ENCODE data around the gene GTPBP6.

GTPBP6 gene, protein sequence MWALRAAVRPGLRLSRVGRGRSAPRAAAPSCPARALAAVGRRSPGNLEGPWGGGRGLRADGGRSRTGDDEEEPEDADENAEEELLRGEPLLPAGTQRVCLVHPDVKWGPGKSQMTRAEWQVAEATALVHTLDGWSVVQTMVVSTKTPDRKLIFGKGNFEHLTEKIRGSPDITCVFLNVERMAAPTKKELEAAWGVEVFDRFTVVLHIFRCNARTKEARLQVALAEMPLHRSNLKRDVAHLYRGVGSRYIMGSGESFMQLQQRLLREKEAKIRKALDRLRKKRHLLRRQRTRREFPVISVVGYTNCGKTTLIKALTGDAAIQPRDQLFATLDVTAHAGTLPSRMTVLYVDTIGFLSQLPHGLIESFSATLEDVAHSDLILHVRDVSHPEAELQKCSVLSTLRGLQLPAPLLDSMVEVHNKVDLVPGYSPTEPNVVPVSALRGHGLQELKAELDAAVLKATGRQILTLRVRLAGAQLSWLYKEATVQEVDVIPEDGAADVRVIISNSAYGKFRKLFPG

DNA sequence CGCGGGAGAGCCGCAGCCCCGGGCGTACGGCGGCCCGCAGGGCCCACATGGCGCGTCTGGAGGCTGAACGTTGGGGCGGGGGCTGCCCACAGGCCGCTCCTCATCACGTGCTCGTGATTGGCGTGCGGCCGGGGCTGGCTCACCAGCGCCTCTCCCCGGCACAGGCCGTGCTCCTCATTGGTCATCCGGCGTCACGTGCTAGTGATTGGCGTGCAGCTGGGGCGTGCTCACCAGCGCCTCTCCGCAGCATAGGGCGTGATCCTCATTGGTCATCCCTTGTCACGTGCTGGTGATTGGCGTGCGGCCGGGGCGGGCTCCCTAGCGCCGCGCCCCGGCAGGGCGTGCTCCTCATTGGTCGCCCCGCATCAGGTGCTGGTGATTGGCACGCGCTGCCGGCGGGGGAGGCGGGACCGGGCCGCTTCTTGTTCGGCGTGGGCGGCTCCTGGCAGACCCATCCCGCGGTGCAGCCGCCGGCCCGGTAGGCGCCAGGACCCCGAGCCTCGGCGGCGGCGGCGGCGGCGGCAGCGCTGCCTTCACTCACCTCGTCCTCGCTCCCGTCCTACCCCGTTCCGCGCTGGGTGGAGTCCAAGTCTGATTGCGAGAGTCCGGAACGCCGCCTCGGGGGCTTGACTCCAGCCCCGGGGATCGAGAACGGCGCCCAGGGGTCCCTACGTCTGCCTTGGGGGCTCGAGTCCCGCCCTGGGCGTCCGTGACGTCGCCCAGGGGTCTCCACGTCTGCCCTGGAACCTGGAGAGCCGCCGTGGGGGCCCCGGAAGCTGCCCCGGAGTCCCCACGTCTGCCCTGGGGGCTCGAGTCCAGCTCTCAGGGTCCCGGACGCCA, at the start of gene GTPBP6:
Gene GTPBP6 (minus strand): TSS at position 58 of the 840 bp plus-strand sequence. CDS start 9 bp downstream, at position 49.
- DNase-seq: no peak

DNA sequence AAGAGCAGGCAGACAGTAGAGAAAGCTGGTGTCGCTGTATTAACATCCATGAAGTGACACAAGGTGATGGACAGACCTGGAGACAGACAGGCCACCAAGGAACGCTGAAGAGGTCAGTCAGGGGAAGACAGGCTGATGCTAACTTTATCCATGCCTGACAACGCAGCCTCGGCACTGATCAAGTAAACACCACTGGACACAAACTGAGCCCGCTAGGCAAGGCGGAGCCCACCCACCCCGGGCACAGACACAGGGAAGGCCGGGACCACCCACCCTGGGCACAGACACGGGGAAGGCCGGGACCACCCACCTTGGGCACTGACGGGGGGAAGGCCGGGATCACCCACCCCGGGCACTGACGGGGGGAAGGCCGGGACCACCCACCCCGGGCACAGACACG, 49.3 kb upstream of the GTPBP6 start:
- no peak for DNase-seq

DNA sequence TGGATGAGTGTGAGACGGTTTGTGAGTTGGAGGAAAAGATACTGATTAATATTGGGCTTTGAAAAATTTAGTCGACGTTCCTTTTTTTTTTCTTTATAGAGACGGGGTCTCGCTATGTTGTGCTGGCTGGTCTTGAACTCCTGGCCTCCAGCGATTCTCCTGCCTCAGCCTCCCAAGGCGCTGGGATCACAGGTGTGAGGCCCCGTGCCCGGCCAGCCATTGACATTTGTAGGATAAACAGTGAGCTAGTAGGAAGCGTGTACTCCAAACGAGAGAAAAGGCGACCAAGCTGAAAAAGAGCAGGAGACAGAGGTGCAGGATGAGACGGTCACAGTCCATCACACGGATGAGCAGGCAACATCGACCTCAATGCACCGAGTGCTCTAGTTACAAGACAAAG, 48.8 kb upstream of the GTPBP6 start:
- DNase-seq: no peak

DNA sequence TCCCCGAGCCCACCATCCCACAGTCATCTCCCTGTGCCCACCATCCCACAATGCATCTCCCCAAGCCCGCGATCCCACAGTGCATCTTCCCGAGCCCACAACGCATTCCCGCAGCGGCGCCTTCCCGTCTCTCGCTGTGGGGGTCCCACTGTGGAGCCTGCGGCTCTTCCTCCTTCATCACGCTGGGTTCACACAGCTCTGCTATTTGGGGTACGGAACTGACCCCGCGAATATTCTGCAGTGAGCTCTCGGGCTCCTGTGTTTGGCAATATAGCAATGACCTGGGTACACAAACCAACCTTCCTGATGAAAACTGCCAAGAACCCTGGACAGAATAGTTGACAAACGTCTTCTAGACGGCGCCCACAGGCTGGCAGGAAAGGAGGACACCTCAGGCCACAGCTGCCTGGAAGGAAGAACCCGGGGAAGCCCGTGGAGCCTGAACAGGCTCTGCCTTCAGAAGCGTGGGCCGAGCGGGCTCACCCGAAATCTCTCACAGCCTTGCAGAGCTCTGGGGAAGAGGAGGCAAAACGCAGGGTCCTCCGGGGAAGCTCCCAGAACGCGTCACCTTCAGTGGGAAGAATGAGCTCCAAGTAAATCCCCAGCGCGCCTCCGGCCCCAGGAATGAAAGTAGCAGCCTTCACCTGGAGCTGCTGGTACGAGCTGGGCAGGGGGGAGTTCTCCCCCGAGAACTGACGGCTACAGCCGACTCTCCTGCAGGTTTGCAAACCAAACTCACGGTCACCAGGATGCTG, 45.2 kb upstream of the GTPBP6 start:
- no peak for DNase-seq

DNA sequence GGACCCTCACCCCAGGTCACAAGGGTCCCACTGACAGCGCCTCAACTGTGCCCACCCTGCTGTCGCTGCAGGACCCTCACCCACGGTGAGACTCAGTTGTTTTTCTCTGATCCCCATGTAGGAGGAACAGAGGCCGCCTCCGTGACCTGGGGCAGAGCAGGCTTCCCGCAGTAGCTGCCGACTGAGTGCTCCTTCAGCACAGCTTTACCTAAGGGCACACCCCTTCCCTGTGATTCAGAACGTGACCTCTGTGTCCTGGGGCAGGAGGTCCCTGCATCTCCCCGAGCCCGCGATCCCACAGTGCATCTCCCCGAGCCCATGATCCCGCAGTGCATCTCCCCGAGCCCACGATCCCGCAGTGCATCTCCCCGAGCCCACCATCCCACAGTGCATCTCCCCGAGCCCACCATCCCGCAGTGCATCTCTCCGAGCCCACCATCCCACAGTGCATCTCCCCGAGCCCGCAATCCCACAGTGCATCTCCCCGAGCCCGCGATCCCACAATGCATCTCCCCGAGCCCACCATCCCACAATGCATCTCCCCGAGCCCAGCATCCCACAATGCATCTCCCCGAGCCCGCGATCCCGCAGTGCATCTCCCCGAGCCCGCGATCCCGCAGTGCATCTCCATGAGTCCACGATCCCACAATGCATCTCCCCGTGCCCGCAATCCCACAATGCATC, 44.5 kb upstream of the GTPBP6 start:
- no peak for DNase-seq

DNA sequence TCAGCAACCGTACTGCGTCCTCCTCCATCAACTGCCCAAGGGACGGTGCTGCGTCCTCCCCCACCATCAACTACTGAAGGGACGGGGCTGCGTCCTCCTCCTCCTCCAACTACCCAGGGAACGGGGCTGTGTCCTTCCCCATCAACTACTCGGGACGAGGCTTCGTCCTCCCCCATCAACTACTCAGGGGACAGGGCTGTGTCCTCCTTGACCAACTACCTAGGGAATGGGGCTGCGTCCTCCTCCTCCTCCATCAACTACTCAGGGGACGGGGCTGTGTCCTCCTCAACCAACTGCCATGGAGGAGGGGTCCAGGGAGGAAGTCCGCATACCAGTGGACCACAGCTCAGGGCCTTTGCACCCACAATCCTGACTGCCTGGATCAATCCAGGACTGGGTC, 43.8 kb upstream of the GTPBP6 start:
- no peak for DNase-seq

DNA sequence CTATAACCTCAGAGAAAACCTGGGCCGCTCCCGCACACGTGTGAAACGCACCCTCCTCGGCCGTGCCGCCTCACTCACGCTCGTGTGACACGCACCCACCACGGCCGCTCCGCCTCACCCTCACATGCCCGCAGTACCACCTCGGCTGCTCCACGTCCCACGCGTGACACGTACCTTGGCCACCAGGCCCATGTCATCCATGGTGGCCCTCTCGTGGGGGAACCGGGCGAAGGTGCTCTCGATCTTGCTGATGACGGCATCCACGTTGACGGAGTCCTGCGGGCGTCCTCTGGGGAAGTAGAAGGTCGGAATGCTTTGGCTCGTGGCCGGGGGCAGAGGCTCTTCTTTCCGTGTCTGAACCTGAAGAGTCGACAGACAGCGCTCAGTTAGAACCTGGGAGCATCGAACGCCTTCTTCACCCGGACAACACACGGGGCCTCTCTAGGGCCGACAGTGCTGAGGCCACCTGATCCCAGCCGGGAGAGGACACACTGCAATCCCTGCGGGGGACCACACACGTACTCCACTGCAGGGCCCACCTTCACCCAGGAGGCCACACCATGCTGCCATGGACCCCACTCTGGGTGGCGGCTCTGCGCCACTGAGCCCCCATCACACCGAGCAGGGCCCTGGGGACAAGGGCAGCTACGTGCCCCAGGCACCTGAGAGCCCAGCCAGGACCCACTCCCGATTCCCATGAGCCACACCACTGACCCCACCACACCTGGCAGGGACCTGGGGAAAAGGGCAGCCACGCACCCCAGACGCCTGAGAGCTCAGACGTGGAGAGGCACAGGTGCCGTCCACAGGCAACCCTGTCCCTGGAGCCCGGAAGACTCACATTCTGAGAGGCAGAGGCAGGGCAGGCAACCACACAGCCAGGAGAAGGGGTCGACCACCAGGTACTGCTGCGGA, 42.9 kb upstream of the GTPBP6 start:
- DNase-seq: no peak

DNA sequence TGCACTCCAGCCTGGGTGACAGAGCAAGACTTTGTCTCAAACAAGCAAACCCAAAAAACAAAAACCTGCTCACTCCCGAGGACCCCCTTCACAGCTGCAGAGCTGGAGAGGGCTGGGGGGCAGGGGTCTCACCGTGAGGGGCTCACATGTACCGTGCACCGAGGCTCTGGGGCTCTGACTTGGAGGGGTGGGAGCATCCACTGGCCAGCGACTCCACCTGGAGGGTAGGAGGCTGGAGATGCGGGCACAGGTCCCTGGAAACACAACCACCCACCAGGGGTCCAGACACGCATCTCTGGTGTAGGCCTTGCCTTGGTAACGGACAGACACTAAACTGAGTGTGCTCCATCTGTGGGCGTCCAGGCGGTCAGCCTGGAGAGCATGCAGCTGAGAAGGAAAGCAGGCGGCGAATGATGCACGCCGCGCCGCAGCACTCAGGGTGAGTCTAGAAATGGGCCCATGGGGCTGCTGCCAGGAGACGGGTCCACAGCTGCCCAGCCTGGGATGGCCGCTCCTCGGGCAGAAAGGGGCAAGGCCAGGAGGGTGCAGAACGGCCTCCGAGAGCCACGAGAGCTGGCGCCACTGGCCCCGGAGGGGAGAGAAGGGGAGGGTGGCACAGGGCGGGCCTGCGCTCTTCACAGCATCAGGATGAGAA, 42.0 kb upstream of the GTPBP6 start:
- DNase-seq: no peak

DNA sequence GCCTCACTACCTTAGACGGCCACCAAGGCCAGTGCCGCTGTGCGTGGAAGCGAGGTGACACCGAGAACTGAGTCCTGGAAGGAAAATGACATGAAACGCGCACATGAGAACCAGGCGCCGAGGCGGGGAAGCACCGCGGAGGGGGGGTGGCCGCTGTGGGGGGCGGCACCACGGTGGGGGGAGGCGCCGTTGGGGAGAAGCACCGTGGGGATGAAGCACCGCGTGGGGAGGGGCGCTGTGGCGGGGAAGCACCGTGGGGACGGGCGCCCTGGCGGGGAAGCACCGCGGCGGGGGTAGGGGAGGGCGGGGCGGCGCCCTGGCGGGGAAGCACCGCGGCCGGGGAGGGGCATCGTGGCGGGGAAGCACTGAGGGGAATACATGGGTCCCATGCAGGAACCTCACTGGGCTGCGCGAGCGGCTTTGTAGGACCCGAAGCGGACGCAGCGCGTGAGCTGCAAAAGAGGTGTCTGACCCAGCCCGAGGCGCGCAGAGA, 40.1 kb upstream of the GTPBP6 start:
- DNase-seq: no peak

DNA sequence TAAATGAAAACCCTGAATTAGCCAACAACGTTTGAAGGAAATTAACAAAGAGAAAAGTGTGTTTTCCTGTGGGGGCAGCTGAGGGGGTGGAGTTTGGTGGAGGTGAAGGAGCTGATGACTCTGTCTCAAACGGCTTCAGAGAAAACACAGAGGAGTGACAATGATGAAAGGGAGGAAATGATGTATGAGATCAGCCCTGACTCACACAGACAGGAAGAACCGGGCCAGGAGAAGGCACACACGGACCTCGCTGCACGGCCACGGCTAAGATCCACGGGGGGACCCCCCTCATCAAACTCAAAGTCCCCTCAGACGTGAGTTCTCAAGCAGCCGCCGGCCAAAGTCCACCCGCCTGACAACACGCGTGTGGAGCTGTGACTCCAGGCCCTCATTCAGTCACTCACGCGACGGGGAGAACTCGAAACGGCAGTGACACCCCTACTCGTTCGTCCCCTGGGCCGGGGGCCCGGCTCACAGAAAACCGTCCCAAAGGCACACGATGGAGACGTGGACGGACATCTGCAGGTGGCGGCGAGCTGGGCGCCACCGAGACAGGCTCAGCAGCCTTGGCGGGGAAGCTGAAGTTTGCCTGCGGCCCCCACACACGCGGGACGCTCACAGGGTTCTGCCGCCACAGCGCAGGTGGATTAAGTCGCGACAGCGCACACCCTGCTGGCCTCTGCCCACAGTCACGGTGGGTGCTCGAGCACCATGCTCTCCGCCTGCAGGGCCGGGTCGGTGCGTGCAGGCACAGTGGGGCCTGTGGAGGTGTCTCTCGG, 39.3 kb upstream of the GTPBP6 start:
- no peak for DNase-seq

DNA sequence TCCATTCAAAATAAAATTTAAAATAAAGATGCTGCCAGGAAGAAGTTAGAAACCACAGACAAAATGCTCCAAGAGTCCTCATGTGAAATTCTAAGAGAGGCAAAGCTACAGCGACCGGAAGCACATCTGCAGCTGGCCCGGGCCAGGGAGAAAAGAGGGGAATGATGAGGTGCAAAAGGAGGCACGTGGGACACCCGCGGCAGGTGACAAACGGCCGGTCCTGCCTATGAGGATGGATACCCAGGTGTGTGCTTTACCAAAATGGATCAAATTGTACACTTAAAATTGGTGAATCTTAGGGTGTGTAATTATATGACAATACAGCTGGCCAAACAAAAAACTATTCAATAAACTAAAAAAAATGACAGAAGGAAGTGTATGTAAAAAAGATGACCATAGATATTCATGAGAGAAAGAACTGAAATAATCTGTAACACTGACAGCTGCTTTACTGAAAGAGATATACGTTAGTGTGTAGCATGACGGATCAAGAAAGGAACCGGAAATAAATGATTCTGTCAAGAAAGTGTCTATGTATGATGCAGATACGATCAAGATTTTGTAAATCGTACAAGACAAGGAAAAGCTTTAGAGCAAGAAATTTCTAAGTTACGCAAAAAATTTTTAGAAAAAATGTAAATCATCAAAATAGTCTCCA, 38.6 kb upstream of the GTPBP6 start:
- DNase-seq: no peak

DNA sequence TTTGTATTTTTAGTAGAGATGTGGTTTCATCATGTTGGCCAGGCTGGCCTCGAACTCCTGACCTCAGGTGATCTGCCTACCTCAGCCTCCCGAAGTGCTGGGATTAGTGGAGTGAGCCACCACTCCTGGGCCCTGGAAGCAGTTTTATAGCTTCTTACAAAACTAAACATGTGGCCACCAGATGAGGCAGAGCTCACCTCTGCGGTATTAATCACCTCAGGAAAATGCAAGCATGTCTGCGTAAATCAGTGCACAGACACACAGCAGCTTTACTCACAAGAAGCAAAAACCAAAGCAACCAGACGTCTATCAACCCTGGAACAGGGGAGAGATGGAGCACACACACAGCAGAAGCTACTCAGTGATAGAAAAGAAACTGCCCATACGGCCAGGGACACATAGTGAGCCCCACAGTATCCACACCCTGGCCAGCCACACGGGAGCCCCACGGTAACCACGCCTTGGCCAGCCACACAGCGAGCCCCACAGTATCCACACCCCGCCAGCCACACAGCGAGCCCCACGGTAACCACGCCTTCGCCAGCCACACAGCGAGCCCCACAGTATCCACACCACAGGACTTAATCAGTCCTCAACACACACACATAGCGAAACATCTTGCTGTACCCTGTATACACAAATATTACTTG, 37.9 kb upstream of the GTPBP6 start:
- no peak for DNase-seq

DNA sequence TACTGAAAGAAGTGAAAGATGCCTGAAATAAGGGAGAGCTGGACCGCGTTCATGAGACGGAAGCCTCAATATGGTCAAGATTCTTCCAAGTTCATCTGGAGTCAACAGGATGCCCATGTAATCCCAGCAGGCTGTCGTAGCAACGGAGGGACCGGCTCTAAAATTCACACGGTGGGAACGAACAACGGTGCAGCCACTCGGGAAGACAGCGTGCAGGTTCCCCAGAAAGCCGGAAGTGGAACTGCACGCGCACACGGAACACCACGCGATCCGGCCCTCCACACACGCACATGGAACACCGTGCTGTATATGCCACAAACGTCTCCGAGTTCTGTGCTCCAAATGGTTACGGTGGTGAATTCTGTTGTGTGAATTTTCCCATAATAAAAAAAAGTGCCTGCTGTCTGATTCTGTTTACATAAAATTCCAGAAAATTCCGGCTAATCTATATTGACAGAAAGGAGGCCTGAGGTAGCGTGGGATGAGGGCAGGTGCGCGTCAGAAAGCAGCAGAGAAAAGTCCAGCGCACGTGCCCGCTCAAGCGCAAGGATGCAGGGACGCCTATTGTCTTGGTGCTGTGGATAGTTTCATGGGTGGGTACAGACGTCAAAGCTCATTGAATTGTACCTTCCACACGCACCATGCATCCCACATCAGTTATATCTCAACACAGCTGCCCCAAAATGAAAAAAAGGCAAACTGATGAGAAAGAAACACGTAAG, 36.9 kb upstream of the GTPBP6 start:
- no peak for DNase-seq

DNA sequence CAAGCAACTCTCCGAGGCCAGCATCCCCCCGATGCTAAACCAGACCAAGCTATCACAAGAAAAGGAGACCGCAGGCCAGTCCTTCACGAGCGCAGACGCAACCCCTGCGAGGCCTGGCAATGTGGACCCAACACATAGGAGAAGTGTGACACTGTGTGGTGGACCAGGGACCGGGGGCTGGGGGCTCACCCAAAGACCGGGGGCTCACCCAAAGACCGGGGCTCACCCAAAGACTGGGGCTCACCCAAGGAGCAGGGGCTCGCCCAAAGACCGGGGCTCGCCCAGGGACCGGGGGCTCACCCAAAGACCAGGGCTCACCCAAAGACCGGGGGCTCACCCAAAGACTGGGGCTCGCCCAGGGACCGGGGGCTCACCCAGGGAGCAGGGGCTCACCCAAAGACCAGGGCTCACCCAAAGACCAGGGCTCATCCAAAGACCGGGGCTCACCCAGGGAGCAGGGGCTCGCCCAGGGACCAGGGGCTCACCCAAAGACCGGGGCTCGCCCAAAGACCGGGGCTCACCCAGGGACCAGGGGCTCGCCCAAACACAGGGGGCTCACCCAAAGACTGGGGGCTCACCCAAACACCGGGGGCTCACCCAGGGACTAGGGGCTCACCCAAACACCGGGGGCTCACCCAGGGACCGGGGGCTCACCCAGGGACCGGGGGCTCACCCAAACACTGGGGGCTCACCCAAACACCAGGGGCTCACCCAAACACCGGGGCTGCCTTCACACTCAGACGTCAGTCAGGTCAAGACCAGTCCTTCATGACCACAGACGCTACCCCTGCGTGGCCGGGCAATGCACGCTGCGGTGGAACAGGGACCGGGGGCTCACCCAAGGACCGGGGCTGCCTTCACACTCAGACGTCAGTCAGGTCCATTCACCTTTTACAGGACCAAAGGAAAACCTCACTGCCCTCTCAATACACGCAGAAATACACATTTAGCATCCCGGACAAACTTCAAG, 35.3 kb upstream of the GTPBP6 start:
- DNase-seq: no peak

DNA sequence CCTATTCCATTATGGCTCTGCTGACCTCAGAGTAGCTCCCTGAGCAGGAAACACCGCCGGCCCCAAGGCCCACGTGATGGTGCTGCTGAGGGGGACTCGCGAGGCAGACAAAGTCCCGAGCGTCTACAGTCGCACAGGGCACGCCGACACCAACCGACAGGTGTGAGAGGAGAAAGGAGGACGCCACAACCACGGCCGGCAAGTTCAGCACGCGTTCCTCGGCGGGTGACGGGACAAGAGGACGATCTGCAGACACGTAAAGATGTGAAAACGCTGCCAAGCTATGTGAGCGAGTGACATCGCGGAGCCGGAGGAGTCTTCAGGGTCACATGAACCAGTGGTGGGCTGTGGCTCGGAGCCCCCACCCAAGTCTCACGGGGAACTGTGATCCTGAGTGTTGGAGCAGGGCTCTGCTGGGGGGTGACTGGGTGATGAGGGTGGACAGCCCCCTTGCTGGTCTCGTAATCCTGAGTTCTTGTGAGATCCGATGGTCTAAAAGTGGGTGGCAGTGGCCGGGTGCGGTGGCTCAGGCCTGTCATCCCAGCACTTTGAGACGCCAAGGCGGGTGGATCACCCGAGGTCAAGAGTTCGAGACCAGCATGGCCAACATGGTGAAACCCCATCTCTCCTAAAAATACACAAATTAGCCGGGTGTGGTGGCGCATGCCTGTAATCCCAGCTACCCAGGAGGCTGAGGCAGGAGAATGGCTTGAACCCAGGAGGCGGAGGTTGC, 34.2 kb upstream of the GTPBP6 start:
- DNase-seq: no peak

DNA sequence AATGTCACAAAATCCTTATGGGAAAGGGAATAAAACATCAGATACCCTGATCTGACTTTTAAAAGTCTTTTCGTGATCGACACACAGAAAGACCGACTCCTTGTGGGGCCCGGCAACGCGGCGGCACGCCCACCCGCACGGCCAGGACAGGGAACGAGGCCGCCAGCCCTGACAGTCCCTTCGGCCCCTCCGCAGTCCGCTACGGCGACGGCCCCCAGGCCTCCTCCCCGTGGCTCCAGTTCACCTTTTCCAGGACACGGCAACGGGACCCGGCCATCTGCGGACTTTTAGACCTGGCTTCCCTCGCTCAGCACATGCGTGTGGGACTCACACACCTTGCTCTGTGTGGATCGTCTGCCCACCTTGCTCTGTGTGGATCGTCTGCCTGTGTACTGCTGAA, 33.6 kb upstream of the GTPBP6 start:
- no peak for DNase-seq

Measured in midbrain (tissue), 1 donor.